GM21367 (cell line): ENCODE measurements around the gene RPS25.
"Not testable (repeated sequence)": the region's sequence is repeated elsewhere in the genome, so short reads cannot be mapped to it uniquely, and the experiment has no call there.

Experiments used
- ATAC-seq: cut with Tn5 transposase; IDR thresholded peaks from one replicate; pipeline ENCODE4 v1.9.1; 2021; ENCODE audit not compliant: unreplicated experiment

Gene RPS25

GRCh38 chr11:118975771-118976709 lies 42.1 kb downstream of the RPS25 start:
- no peak for ATAC-seq

- ATAC-seq: no peak
Measured at GRCh38 chr11:118973985-118974384, 44.2 kb downstream of the RPS25 start.

GRCh38 chr11:118971646-118972045 lies 46.5 kb downstream of the RPS25 start, which contains the start of gene FOXR1:
Gene FOXR1 (plus strand): TSS chr11:118971761. CDS start chr11:118971932, 171 bp downstream.
- no peak for ATAC-seq

- not testable (repeated sequence) for ATAC-seq
Measured at GRCh38 chr11:118969508-118969907, 48.6 kb downstream of the RPS25 start.
